HepG2 (cell line): ENCODE data around the gene GATA5. TPM values are rescaled to one million over a fixed set of nuclear protein-coding genes. Genes with fewer than 3 reads are reported as not detected.

ENCODE experiments used
- ATAC-seq: fragments of 200-7000 bp; cut with Tn5 transposase; 3 replicates; pipeline ENCODE4 v1.9.1; 2020; ENCODE audit warnings: mild to moderate bottlenecking, moderate library complexity
- BruUV-seq: library from RNA; stranded (reverse); fragments of 400-500 nt; replicated peaks from 2 replicates; lab custom pipeline; 2021; lab: Mats Ljungman, UMichigan
- CTCF ChIA-PET: fragments of 300-600 bp; formaldehyde crosslinking; extraction: SDS; loops from one replicate; lab custom pipeline; 2021; ENCODE audit warnings: low total read pairs, inconsistent platforms, low intra/inter-chr PET ratio; lab: Yijun Ruan, JAX
- POLR2A ChIA-PET: fragments of 350-600 bp; sonication (Branson Sonifier 250); formaldehyde crosslinking; loops from one replicate; lab custom pipeline; 2020; ENCODE audit warnings: antibody characterized with exemption, inconsistent platforms; lab: Yijun Ruan, JAX
- DNase-seq: peaks from one replicate; pipeline ENCODE4 v3.0.0-alpha.2; 2015; ENCODE audit warnings: low spot score
- FAIRE-seq: peaks from 3 replicates; lab custom pipeline; 2011; peaks lifted over from hg19 to GRCh38; lab: Jason Lieb, UNC
- H2AFZ ChIP-seq: one replicate; pipeline ENCODE4 v1.6.1; 2011; ENCODE audit warnings: low read length, inconsistent platforms
- H3K27ac ChIP-seq: fragments of 300-600 bp; 3 replicates; pipeline ENCODE4 v1.8.0; 2011; ENCODE audit warnings: mixed run types, mild to moderate bottlenecking, mixed read lengths, low read length, inconsistent platforms; ENCODE audit not compliant: insufficient read depth; ENCODE audit errors: extremely low read length
- H3K27me3 ChIP-seq, 2 experiments: fragments of 200-600 bp in 1 of 2; 2 replicates in 1 of 2; 3 replicates in 1 of 2; pipeline versions ENCODE4 v1.6.0 to v1.8.0; 2011; ENCODE audit warnings: low read length in 2 of 2, mild to moderate bottlenecking in 2 of 2, moderate library complexity in 2 of 2, inconsistent platforms in 1 of 2; ENCODE audit not compliant: insufficient read depth in 2 of 2, control insufficient read depth in 1 of 2
- H3K36me3 ChIP-seq, 2 experiments: fragments of 200-600 bp in 1 of 2; replicated peaks in 1 of 2; 2 replicates in 1 of 2; 3 replicates in 1 of 2; pipeline versions ENCODE4 v1.5.1 to v1.8.0; 2011; ENCODE audit warnings: low read length in 2 of 2, inconsistent platforms in 1 of 2; ENCODE audit not compliant: insufficient read depth in 2 of 2, control insufficient read depth in 1 of 2
- H3K4me1 ChIP-seq: 2 replicates; pipeline ENCODE4 v1.5.1; 2012; ENCODE audit warnings: low read length, inconsistent platforms; ENCODE audit not compliant: insufficient read depth
- H3K4me2 ChIP-seq: 2 replicates; pipeline ENCODE4 v1.6.0; 2011; ENCODE audit warnings: low read depth, low read length, inconsistent platforms
- H3K4me3 ChIP-seq, 3 experiments: fragments of 200-600 bp in 1 of 3; sonication (generic), shearing (Covaris generic) in 1 of 3; replicated peaks in 1 of 3; 2 replicates each; pipeline ENCODE4 v1.5.1; 2011 to 2016; ENCODE audit warnings: low read length in 3 of 3, inconsistent platforms in 2 of 3, low read depth in 2 of 3, mild to moderate bottlenecking in 2 of 3, control low read depth in 1 of 3, mixed read lengths in 1 of 3; ENCODE audit not compliant: insufficient read depth in 1 of 3
- H3K79me2 ChIP-seq: one replicate; pipeline ENCODE4 v1.6.1; 2011; ENCODE audit warnings: low read length, inconsistent platforms; ENCODE audit not compliant: insufficient read depth
- H3K9ac ChIP-seq: 2 replicates; pipeline ENCODE4 v1.6.0; 2011; ENCODE audit warnings: mild to moderate bottlenecking, low read depth, low read length, inconsistent platforms; ENCODE audit not compliant: insufficient read depth
- H3K9me3 ChIP-seq: 2 replicates; pipeline ENCODE4 v1.5.1; 2012; ENCODE audit warnings: mild to moderate bottlenecking, low read length
- H4K20me1 ChIP-seq: 2 replicates; pipeline ENCODE4 v1.6.0; 2011; ENCODE audit warnings: inconsistent platforms, mild to moderate bottlenecking, low read length, moderate library complexity; ENCODE audit not compliant: insufficient read depth
- EED ChIP-seq: sonication (generic); formaldehyde crosslinking; IDR thresholded peaks from 2 replicates; pipeline ENCODE4 v1.5.0; 2020; ENCODE audit warnings: mild to moderate bottlenecking, missing genetic modification reagents
- PRMT3 ChIP-seq: sonication (generic); formaldehyde crosslinking; IDR thresholded peaks from 2 replicates; pipeline ENCODE4 v1.8.1; 2022; ENCODE audit warnings: low read depth, mild to moderate bottlenecking, moderate library complexity, missing genetic modification reagents, borderline replicate concordance
- RXRB ChIP-seq: IDR thresholded peaks from 2 replicates; pipeline ENCODE4 v1.6.1; 2016; ENCODE audit warnings: borderline replicate concordance, missing genetic modification reagents, missing compliant biosample characterization
- SPEN ChIP-seq: sonication (generic); formaldehyde crosslinking; IDR thresholded peaks from 2 replicates; pipeline ENCODE4 v1.5.1; 2020; ENCODE audit warnings: low read depth, mild to moderate bottlenecking, missing genetic modification reagents
- ZNF207 ChIP-seq: fragments of 450-650 bp; IDR thresholded peaks from 2 replicates; pipeline ENCODE4 v1.6.1; 2016; ENCODE audit warnings: antibody characterized with exemption, borderline replicate concordance
- ZNF235 ChIP-seq: sonication (generic); formaldehyde crosslinking; IDR thresholded peaks from 2 replicates; pipeline ENCODE4 v1.8.1; 2023; ENCODE audit warnings: mild to moderate bottlenecking, missing genetic modification reagents, borderline replicate concordance
- ZNF570 ChIP-seq: sonication (generic); formaldehyde crosslinking; IDR thresholded peaks from 2 replicates; pipeline ENCODE4 v1.4.0; 2020; ENCODE audit warnings: mild to moderate bottlenecking, missing genetic modification reagents, borderline replicate concordance
- WGBS: methylation state at CpG from one replicate; pipeline ENCODE4 v1.1.6; 2017; ENCODE audit warnings: low lambda C conversion rate; 5-methylcytosine and 5-hydroxymethylcytosine counted together
- in situ Hi-C: cut with HindIII; loops from 2 replicates; pipeline ENCODE4 v1.10.0; 2017; ENCODE audit warnings: low pct_unique_long_range_greater_than_20kb; ENCODE audit not compliant: extremely low pct_ligation_motif_present
- intact Hi-C: fragments of 100-400 bp; cut with micrococcal nuclease; formaldehyde crosslinking; loops from one replicate; pipeline ENCODE4 v1.10.0; 2022; ENCODE audit not compliant: unreplicated experiment
- polyA plus RNA-seq, 8 experiments: library from polyadenylated mRNA; depleted of rRNA in 3 of 8; stranded (reverse) in 7 of 8; unstranded in 1 of 8; fragments of >200 nt; fragmentation: Illumina TruSeq in 4 of 8; extraction: Trizol in 4 of 8; gene quantifications; 2 replicates each; pipeline versions ENCODE4 v1.2.1 to v1.2.3, GENCODE V29; 2011 to 2016; ENCODE audit warnings: low read depth in 4 of 8, missing spikeins in 1 of 8, mixed read lengths in 1 of 8; ENCODE audit not compliant: insufficient read depth in 1 of 8
- total RNA-seq, 5 experiments: library from RNA; depleted of rRNA; stranded (reverse); fragments of >200 nt; fragmentation: Illumina TruSeq; extraction: Trizol; gene quantifications; 2 replicates each; pipeline ENCODE4 v1.2.3, GENCODE V29; 2016; ENCODE audit warnings: low read depth in 1 of 5
- TF ChIP-seq, protein P1 (sequence below): sonication (generic); formaldehyde crosslinking; IDR thresholded peaks from 2 replicates; pipeline ENCODE4 v1.8.0; 2022; ENCODE audit warnings: missing genetic modification reagents, low read depth, mild to moderate bottlenecking, borderline replicate concordance

Gene GATA5
- total and polyA plus RNA-seq, 2 of the 13 experiments (the other 11 are each of a cell fraction or from before 2014, with no cell fraction given) = 0.12 to 0.20 TPM

DNA sequence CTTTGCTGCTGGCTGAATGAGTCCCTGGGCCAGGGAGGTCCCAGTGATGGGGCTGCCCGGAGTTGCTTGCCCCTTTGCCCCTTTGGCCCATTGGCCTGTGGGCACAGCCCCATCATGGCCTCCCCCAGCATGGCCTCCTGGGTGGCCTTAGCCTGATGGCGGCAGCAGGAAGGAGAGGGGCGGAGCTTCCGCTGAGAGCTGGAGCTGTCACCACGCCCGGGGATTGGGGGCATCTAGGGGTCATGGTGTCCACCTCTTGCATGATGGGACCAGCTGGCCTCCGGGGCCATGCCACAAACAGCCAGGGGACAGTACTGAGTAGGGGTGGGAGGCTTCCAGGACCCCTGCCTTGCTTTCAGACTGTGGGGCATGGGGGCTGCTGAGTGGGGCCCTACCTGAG lies 31.5 kb upstream of the GATA5 start (continued):
- TF ChIP-seq ZNF570 (no peak), PRMT3 (CRISPR knock-in tag) (no peak), EED (CRISPR knock-in tag) (no peak)

DNA sequence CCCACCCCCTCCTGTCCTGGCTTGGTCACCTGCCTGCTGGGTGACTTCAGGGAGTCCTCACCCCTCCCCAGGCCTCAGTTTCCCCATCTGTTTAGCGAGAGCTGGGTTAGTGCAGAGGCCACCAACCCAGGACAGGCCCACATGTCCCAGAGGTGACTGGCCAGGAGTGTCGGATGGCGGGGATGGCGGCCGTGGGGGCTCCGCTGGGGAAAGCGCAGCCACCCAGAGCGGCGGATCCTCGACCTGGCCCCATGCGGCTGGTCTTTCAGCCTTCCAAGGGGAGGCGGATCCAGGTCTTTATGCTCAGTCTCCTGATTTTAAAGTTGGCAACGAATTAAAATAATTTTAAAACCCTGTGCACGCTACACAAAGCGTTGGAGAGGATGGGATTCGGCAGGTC lies 31.0 kb upstream of the GATA5 start:
- intact Hi-C loops (no loop called here), in situ Hi-C loops (loop anchor here (25.0 kb wide), 1 partner anchor 281 kb away; the partner anchor contains the start of gene MRGBP)
- 51% methylated on average over 12 of the region's 16 CpGs for WGBS
- H3K4me2 ChIP-seq = no peak overlapping the region
- FAIRE-seq (no peak), ATAC-seq (no peak), DNase-seq (no peak)
- H3K79me2 ChIP-seq = no peaks in the 10 kb centered on the region
- no peak overlapping the region for H3K4me3 ChIP-seq
- no peak overlapping the region for H3K9ac ChIP-seq
- H4K20me1 ChIP-seq = peaks cover 3% of the 10 kb centered on the region; the same call in 1 of the 2 replicates
- no peaks in the 10 kb centered on the region for H3K9me3 ChIP-seq
- BruUV-seq = no TSS peak
- POLR2A ChIA-PET = no interaction called here
- H3K4me1 ChIP-seq = no peaks in the 10 kb centered on the region
- H3K36me3 ChIP-seq = no peaks in the 10 kb centered on the region
- no peak overlapping the region for H3K27ac ChIP-seq
- TF ChIP-seq RXRB (CRISPR knock-in tag) (no peak), SPEN (no peak), ZNF235 (CRISPR knock-in tag) (no peak), ZNF207 (no peak)
- TF ChIP-seq, protein P1, sequence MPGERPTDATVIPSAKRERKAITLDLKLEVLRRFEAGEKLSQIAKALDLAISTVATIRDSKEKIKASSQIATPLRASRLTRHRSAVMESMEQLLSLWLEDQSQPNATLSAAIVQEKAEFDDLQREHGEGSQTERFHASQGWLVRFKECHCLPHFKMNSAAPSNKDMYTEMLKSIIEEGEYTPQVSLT (CRISPR knock-in tag) = no peak
- peaks cover 5 to 36% of the 10 kb centered on the region in 2 experiments; a peak in 4 of 5 replicates for H3K27me3 ChIP-seq
- CTCF ChIA-PET = no interaction called here
- no peak overlapping the region for H2AFZ ChIP-seq
